Peyer's patch (tissue), 4 donors: Measurements from ENCODE around the gene CALN1.

Experiments used
- CTCF ChIP-seq, 6 experiments: fragments of 450-650 bp in 4 of 6; fragments of 200-600 bp in 2 of 6; sonication (generic) in 1 of 6; IDR thresholded peaks; one replicate each; pipeline ENCODE4 v1.5.1; 2017 to 2019; ENCODE audit warnings: antibody characterized with exemption in 6 of 6, mild to moderate bottlenecking in 3 of 6, moderate library complexity in 1 of 6
- POLR2A ChIP-seq, 2 donors: fragments of 450-650 bp; IDR thresholded peaks; one replicate each; pipeline ENCODE4 v1.5.1; 2017; ENCODE audit warnings: antibody characterized with exemption in 2 of 2, mild to moderate bottlenecking in 2 of 2, moderate library complexity in 2 of 2

- TF ChIP-seq CTCF (IDR thresholded peaks at IDR 0.05) (no peak), POLR2A (IDR thresholded peaks at IDR 0.05) (no peak)
Measured at GRCh38 chr7:72025381-72025960, 386.7 kb downstream of the CALN1 start.
